ENCODE measurements around the gene XCR1.

- TF ChIP-seq CTCF (IDR thresholded peaks at IDR 0.05 in 8 of 11, conservative IDR thresholded peaks at IDR 0.05 in 3 of 11): no peak
- peak in 1 of 3 donors; percentile 62 for TF ChIP-seq POLR2AphosphoS5 (IDR thresholded peaks at IDR 0.05)
- TF ChIP-seq POLR2A (IDR thresholded peaks at IDR 0.05): no peak
Measured at GRCh38 chr3:45992821-45993221, 34.5 kb downstream of the XCR1 start.
